GM12892 (cell line): Measurements from ENCODE around the gene GULP1.

ENCODE experiments used
- POLR2A ChIP-seq: IDR thresholded peaks from 2 replicates; pipeline ENCODE4 v1.6.1; 2011; ENCODE audit warnings: low read depth, low read length, control low read depth
- POLR2AphosphoS5 ChIP-seq: IDR thresholded peaks from 2 replicates; pipeline ENCODE4 v1.6.1; 2011; ENCODE audit warnings: low read depth, low read length, control low read depth

GRCh38 chr2:188571543-188572303 is 280.0 kb downstream of the GULP1 start:
- TF ChIP-seq POLR2AphosphoS5 (no peak), POLR2A (no peak)
